Spleen (tissue), 11 donors: ENCODE data around the gene GGN. TPM values are rescaled to one million over a fixed set of nuclear protein-coding genes. Genes with fewer than 3 reads are reported as not detected.

ENCODE experiments used
- DNase-seq: peaks from one replicate; pipeline ENCODE4 v3.0.0-alpha.2; 2020
- H3K27ac ChIP-seq, 8 donors: fragments of 200-600 bp; sonication (generic) in 7 of 8; 1 replicate in 4 of 8; 2 replicates in 4 of 8; pipeline versions ENCODE4 v1.5.0 to v1.8.0; 2016 to 2021; ENCODE audit warnings: inconsistent platforms in 4 of 8, mild to moderate bottlenecking in 4 of 8, moderate library complexity in 1 of 8
- H3K27me3 ChIP-seq, 7 donors: fragments of 200-600 bp; sonication (generic) in 6 of 7; replicated peaks in 1 of 7; 1 replicate in 4 of 7; 2 replicates in 3 of 7; pipeline versions ENCODE4 v1.5.0 to v1.8.0; 2016 to 2021; ENCODE audit warnings: inconsistent platforms in 3 of 7, mild to moderate bottlenecking in 1 of 7
- H3K36me3 ChIP-seq, 6 donors: fragments of 200-600 bp; sonication (generic) in 5 of 6; 1 replicate in 4 of 6; 2 replicates in 2 of 6; pipeline versions ENCODE4 v1.5.0 to v1.8.0; 2016 to 2021; ENCODE audit warnings: inconsistent platforms in 2 of 6
- H3K4me1 ChIP-seq, 6 donors: fragments of 200-600 bp; sonication (generic) in 5 of 6; 1 replicate in 3 of 6; 2 replicates in 3 of 6; pipeline versions ENCODE4 v1.5.0 to v1.8.0; 2016 to 2021; ENCODE audit warnings: inconsistent platforms in 3 of 6
- H3K4me3 ChIP-seq, 8 donors: fragments of 200-600 bp; sonication (generic) in 7 of 8; 1 replicate in 4 of 8; 2 replicates in 4 of 8; pipeline versions ENCODE4 v1.5.0 to v1.8.0; 2016 to 2021; ENCODE audit warnings: inconsistent platforms in 4 of 8, mild to moderate bottlenecking in 4 of 8, moderate library complexity in 2 of 8
- H3K9me3 ChIP-seq, 8 donors: fragments of 200-600 bp; sonication (generic) in 7 of 8; 1 replicate in 4 of 8; 2 replicates in 4 of 8; pipeline versions ENCODE4 v1.5.0 to v1.8.0; 2016 to 2021; ENCODE audit warnings: inconsistent platforms in 4 of 8
- POLR2A ChIP-seq, 3 donors: fragments of 450-650 bp; IDR thresholded peaks; one replicate each; pipeline ENCODE4 v1.5.1; 2017; ENCODE audit warnings: antibody characterized with exemption in 3 of 3, mild to moderate bottlenecking in 1 of 3
- POLR2AphosphoS5 ChIP-seq, 3 donors: sonication (generic); formaldehyde crosslinking; IDR thresholded peaks; one replicate each; pipeline ENCODE4 v1.5.1; 2017; ENCODE audit warnings: antibody characterized with exemption in 3 of 3
- WGBS, 5 donors: extraction: QIAGEN DNeasy Blood & Tissue Kit in 3 of 5; methylation state at CpG; one replicate each; pipeline versions ENCODE4 v1.1.5 to v1.1.7; 2013 to 2018; 5-methylcytosine and 5-hydroxymethylcytosine counted together
- intact Hi-C: fragments of 100-400 bp; cut with DNase I; formaldehyde crosslinking; loops from one replicate; pipeline ENCODE4 v1.15.0; 2023; ENCODE audit warnings: low total_unique reads
- polyA plus RNA-seq, 3 donors: library from polyadenylated mRNA; stranded (reverse); fragments of 200-250 nt; gene quantifications; one replicate each; pipeline ENCODE4 v1.2.1, GENCODE V29; 2013
- total RNA-seq, 7 donors: library from RNA; depleted of rRNA in 3 of 7; stranded (reverse); fragments of >200 nt in 3 of 7; fragmentation: NEBNext Ultra II Directional in 4 of 7; extraction: Animal tissue kit (Norgen Biotek cat#: 25700) in 4 of 7; gene quantifications; one replicate each; pipeline versions ENCODE4 v1.1.0 to v1.2.1, GENCODE V29; 2016 to 2021
- TF ChIP-seq, protein P1 (sequence below), 11 experiments: fragments of 200-600 bp in 7 of 11; fragments of 450-650 bp in 4 of 11; sonication (generic) in 4 of 11; IDR thresholded peaks in 8 of 11; conservative IDR thresholded peaks in 3 of 11; 1 replicate in 7 of 11; 2 replicates in 4 of 11; pipeline versions ENCODE4 v1.4.0 to v1.8.0; 2016 to 2021; ENCODE audit warnings: antibody characterized with exemption in 11 of 11, inconsistent platforms in 4 of 11, mild to moderate bottlenecking in 1 of 11
- donor health status: healthy with polysubstance abuse.
- donor health status: DM: no; HTN: no; CAD: no; lungs with moderate emphysema.
- donor health status: DM: no; HTN: no; CAD: no.
- donor health status: Bipolar disorder and iron deficiency.
- donor health status: healthy.
- donor health status: DM: no; HTN: no; CAD: no.
- donor health status: DM: yes; HTN: yes; CAD: no.

The GGN gene
- total and polyA plus RNA-seq, 10 donors, result 0.08 to 0.19 TPM; not detected in 8

DNA sequence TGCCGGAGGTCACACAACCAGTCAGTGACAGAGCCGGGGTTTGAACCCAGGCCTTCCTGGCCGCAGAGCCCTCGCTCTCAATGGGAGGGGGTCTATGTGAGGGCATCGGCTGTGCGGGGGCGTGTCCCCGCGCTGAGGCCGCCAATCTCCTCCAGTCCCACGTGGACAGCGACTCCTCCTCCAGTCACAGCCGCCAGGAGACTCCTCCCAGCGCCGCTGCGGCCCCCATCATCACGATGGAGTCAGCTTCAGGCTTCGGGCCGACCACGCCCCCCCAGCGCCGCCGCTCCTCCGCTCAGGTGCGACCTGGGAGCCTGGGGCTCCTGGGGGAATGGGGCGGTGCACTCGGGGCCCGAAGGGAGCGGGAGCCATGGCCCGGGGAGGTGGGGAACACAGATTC, 6.7 kb upstream of the GGN start:
- H3K27ac ChIP-seq, result no peak overlapping the region
- DNase-seq, result peak; percentile 83
- 4 to 15% (median 6%) methylated on average over 11 to 30 of the region's 30 CpGs for WGBS, 5 donors
- intact Hi-C loops, result no loop called here
- H3K9me3 ChIP-seq, result no peaks in the 10 kb centered on the region
- peak overlapping the region in 2 of 8 donors; percentile 13 to 72 for H3K4me3 ChIP-seq
- no peaks in the 10 kb centered on the region for H3K36me3 ChIP-seq
- peaks cover 0 to 90% (median 42%) of the 10 kb centered on the region in 7 donors for H3K27me3 ChIP-seq
- H3K4me1 ChIP-seq, result peaks cover 0 to 26% (median 18%) of the 10 kb centered on the region in 6 donors
- TF ChIP-seq, protein P1, sequence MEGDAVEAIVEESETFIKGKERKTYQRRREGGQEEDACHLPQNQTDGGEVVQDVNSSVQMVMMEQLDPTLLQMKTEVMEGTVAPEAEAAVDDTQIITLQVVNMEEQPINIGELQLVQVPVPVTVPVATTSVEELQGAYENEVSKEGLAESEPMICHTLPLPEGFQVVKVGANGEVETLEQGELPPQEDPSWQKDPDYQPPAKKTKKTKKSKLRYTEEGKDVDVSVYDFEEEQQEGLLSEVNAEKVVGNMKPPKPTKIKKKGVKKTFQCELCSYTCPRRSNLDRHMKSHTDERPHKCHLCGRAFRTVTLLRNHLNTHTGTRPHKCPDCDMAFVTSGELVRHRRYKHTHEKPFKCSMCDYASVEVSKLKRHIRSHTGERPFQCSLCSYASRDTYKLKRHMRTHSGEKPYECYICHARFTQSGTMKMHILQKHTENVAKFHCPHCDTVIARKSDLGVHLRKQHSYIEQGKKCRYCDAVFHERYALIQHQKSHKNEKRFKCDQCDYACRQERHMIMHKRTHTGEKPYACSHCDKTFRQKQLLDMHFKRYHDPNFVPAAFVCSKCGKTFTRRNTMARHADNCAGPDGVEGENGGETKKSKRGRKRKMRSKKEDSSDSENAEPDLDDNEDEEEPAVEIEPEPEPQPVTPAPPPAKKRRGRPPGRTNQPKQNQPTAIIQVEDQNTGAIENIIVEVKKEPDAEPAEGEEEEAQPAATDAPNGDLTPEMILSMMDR (IDR thresholded peaks at IDR 0.05 in 8 of 11, conservative IDR thresholded peaks at IDR 0.05 in 3 of 11), result no peak
- TF ChIP-seq POLR2AphosphoS5 (IDR thresholded peaks at IDR 0.05) (peak in 1 of 3 donors; percentile 20), POLR2A (IDR thresholded peaks at IDR 0.05) (no peak)

DNA sequence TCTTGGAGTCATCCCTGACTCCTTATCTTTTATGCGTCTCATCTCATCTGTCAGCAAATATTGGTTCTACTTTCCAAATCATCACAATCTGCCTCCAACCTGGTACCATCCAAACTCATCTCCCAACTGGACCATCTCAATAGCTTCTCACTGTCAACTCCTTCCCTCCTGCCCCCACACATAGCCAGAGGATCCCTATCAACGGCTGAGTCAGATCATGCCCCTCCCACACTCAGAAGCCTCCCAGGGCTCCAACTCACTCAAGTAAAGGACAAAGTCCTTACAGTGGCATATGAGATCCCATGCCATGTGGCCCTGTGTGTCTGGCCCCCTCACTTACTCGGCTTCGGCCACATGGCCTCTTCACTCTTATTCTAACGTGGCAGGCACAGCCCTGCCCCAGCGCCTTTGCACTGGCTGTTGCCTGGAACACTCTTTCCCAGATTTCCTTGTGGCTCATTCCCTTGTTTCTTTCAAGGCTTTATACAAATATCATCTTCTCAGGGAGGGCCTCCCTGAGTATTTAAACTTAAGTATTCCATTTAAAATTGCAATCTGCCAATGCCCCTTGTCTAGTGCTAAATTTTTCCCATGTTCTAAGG, 5.0 kb upstream of the GGN start:
- Histone ChIP-seq H3K36me3 (no peaks in the 10 kb centered on the region), H3K4me1 (peaks cover 11 to 42% (median 35%) of the 10 kb centered on the region in 6 donors), H3K9me3 (no peaks in the 10 kb centered on the region), H3K27ac (no peak overlapping the region), H3K27me3 (peaks cover 0 to 90% (median 49%) of the 10 kb centered on the region in 7 donors), H3K4me3 (no peak overlapping the region)
- WGBS, 5 donors, result 65 to 77% (median 69%) methylated on average over 6 of the region's 6 CpGs
- TF ChIP-seq POLR2AphosphoS5 (IDR thresholded peaks at IDR 0.05) (no peak), POLR2A (IDR thresholded peaks at IDR 0.05) (no peak)
- TF ChIP-seq, protein P1 (IDR thresholded peaks at IDR 0.05 in 8 of 11, conservative IDR thresholded peaks at IDR 0.05 in 3 of 11), result no peak
- DNase-seq, result no peak
- intact Hi-C loops, result no loop called here

DNA sequence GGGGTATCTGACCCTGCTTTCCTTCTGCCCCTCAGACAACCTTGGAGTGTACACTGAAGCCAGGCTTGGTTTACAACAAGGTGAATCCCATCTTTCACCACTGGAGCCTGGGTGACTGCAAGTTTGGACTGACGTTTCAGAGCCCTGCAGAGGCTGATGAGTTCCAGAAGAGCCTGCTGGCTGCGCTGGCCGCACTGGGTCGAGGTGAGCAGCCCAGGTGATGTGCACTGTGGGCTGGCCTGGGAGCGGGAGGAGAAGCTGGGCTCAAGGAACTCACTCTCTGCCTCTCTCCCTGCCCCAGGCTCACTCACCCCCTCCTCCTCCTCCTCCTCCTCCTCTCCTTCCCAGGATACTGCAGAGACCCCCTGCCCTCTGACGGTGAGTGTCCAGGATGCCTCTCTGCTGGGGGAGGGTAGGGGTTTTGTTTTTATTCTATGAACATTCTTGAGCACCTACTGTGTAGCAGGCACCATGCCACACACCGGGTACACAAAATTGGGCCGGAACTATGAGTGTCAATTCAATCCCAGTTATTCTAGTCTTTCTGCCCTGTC, 4.2 kb upstream of the GGN start:
- DNase-seq, result no peak
- H3K27me3 ChIP-seq, result peaks cover 0 to 90% (median 56%) of the 10 kb centered on the region in 7 donors
- peaks cover 19 to 51% (median 43%) of the 10 kb centered on the region in 6 donors for H3K4me1 ChIP-seq
- 55 to 67% (median 59%) methylated on average over 4 to 8 of the region's 8 CpGs for WGBS, 5 donors
- H3K9me3 ChIP-seq, result no peaks in the 10 kb centered on the region
- TF ChIP-seq POLR2A (IDR thresholded peaks at IDR 0.05) (no peak), POLR2AphosphoS5 (IDR thresholded peaks at IDR 0.05) (no peak)
- TF ChIP-seq, protein P1 (IDR thresholded peaks at IDR 0.05 in 8 of 11, conservative IDR thresholded peaks at IDR 0.05 in 3 of 11), result no peak
- H3K4me3 ChIP-seq, result no peak overlapping the region
- no peaks in the 10 kb centered on the region for H3K36me3 ChIP-seq
- no peak overlapping the region for H3K27ac ChIP-seq
- intact Hi-C loops, result no loop called here
